Activated naive CD4-positive, alpha-beta T cell treated with Interleukin-2 at 50 U/mL for 16 hours (primary cell): ENCODE data around the gene UBA6.
"Not testable (repeated sequence)": the region's sequence is repeated elsewhere in the genome, so short reads cannot be mapped to it uniquely, and the experiment has no call there.

Source experiments
- DNase-seq: peaks from one replicate; pipeline ENCODE4 v3.0.0-alpha.2; 2020

The UBA6 gene

DNA sequence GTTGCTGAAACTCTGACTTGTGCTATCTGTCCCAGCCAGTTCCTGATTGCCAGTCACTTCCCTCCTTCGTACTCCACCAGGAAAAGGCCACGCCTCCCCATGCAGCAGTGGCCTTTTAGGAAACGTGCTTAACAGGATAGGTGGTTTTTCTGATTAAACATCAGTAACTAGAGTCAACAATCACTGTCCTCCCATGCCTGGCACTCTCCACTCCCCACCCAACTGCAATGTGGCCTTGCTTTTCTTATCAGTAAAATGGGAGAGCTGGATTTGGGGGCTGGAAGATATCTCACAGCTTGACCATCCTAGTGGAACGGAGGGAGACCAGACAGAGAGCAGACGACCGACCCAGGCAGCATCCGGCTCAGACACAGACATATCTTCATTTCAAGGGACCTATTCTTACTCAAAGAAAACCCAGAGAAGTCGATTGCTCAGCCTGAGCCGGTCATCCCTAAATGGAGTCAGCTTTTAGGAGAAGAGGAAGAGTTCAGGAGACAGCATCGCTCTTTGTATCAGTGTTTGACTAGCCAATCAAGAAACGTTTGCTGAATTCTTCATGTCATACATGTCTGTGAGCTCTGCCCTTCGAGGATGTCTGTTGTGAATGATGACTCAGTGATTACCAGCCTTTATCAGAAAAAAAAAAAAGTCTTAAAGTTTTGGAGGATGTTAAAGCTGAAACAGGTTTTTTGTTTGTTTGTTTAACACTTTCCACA, 12.7 kb upstream of the UBA6 start:
- no peak for DNase-seq

- DNase-seq: no peak
Measured at GRCh38 chr4:67712650-67713528, 11.9 kb upstream of the UBA6 start.

- DNase-seq: no peak
Measured at GRCh38 chr4:67712000-67712625, 11.2 kb upstream of the UBA6 start.

- DNase-seq: not testable (repeated sequence)
Measured at GRCh38 chr4:67706682-67707081, 5.7 kb upstream of the UBA6 start.

DNA sequence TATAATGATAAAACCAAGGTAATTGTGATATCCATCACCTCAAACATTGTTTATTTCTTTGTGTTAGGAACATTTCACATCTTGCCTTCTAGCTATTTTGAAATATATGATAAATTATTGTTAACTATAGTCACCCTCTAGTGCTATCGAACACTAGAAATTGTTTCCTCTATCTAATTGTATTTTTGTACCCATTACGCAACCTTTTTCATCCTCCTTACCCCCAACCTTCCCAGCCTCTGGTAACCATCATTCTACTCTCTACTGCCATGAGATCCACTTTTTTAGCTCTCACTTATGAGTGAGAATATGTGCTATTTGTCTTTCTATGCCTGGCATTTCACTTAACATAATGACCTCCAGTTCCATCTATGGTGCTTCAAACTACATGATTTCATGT, 3.9 kb upstream of the UBA6 start:
- DNase-seq: no peak

- no peak for DNase-seq
Measured at GRCh38 chr4:67702166-67702565, 1.2 kb upstream of the UBA6 start.

DNA sequence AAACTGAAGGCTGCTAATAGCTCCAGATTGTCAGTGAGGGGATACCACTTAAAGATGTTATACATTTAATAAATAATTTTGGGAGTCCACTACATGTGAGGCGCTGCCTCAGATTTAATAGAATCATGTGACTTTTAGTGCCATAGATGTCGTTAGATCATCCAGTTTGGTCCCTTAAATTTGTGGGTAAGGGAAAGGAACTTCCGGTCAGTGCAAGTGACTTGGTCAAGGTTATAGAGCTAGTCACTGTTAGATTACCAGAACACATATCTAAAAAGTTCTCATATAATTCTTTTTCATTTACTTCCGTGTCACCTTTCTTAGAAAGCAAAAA, 529 bp upstream of the UBA6 start:
- no peak for DNase-seq

DNA sequence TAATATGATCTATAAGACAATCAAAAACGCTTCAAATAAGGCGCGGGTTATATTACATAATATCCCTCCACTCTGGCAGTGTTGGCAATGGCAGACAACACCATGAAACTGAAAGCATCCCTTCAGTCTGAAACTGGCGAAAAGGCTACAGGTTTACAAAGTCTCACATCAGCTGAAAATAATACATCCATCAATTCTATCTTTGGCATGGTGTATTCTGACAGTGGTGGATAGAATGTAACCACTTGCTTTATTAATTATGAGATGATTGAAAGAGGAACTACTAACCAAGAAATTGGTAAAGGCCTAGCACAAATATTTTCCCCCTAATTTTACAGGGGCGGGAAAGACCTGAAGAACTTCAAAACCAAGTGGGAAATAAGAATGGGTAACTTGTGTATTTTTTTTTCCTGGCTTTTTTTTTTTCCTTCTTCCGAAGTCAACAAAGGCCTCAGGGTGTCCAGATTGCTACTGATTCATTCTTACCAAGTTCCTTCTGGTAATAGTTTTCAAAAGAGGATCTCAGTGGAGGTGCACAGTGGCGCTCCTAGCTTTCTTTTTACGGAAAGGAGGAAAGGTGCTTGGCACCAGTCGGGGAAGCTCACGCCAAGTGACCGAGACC, 728 bp downstream of the UBA6 start:
- no peak for DNase-seq

DNA sequence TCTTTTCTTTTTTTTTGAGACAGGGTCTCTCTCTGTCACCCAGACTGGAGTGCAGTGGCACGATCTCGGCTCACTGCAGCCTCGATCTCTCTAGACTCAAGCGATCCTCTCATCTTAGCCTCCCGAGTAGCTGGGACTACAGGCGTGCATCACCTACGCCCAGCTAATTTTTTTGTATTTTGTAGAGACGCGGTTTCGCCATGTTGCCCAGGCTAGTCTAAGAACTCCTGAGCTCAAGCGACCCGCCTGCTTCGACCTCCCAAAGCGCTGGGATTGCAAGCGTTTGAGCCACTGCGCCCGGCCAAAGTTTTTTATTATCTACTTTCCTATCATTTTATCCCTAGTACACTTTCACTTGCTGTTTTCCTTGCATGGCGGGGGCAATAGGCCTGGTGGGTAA, 1.4 kb downstream of the UBA6 start:
- DNase-seq: no peak

DNA sequence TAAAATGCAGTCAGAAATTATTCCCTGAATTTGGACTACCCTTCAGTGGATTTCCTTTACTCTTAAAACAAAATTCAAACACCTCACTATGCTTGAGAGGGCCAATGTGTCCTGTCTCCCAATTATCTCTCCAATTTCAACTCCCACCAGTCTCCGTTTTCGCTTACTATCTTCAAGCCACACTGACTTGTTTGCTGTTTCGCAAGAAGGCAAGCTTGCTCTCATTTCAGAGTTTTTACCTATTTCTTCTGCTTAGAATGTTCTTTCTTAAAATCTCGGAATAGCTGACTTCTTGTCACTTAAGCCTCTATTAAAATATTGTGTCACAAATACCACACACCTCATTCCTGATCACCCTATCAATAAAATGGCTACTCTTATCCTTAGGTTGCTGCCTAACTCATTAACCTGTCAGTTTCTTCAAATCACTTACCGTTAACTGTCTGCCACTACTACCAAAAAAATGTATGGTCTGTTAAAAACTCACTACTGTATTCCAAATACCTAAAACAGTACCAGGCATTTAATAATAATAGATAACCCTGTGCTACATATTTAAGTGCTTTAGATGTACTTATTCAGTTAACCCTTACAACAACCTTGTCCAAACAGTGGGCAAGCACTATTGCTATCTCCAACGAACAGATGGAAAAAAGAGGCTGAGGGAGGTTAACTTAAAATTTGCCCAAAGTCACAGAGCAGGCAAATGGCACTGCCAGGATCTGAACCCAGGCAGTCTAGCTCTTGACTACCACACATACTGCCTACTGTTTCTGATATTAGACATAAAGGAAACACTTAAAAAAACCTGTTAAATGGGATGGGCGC, 2.9 kb downstream of the UBA6 start:
- DNase-seq: no peak

DNA sequence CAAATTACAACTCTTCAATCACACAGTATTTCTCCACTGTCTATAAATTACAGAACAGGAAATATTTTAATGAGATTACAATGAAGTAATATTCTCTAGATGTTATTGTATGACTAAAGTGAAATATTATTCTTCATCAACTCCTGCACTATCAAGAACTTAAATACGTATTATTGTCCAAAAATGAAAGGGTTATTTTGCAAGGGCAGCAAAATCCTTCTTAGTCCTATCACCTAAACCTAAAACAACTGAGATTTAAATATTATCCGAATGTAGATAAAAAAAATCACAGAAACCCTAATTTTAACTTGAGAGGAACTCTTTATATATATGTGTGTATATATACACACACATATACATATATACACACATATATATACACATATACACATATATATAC, 4.9 kb downstream of the UBA6 start:
- no peak for DNase-seq

GRCh38 chr4:67694662-67695061, 6.3 kb downstream of the UBA6 start:
- no peak for DNase-seq

DNA sequence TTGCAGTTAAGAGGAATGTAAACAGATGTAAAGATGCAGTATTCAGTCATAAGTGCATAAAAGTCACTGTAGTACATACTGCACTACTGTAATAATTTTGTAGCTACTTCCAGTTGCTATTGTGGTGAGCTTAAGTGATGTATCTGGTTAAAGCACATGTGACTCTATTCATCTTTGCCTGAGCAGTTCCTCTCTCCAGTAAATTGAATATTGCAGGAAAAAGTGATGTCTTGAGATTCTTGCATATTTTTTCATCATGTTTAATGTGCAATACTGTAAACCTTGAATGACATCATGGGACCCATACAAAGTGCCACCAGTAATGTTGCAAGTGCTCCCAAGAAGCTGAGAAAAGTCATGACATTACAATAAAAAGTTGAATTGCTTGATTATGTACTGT, 9.6 kb downstream of the UBA6 start:
- no peak for DNase-seq

GRCh38 chr4:67687636-67688035, 13.3 kb downstream of the UBA6 start:
- no peak for DNase-seq

DNA sequence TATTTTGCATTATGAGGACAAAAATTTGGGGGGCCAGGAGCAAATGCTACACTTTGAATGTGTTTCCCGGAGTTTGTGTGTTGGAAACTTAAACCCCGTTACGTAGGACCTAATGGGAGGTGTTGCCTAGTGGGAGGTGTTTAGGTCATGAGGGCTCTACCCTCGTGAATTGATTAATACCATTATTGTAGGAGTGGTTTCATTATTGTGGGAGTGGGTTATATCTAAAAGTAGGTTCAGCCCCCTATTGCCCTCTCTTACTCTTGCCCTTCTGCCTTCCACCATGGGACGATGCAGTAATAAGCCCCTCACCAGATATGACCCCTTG, 15.5 kb downstream of the UBA6 start:
- no peak for DNase-seq

DNA sequence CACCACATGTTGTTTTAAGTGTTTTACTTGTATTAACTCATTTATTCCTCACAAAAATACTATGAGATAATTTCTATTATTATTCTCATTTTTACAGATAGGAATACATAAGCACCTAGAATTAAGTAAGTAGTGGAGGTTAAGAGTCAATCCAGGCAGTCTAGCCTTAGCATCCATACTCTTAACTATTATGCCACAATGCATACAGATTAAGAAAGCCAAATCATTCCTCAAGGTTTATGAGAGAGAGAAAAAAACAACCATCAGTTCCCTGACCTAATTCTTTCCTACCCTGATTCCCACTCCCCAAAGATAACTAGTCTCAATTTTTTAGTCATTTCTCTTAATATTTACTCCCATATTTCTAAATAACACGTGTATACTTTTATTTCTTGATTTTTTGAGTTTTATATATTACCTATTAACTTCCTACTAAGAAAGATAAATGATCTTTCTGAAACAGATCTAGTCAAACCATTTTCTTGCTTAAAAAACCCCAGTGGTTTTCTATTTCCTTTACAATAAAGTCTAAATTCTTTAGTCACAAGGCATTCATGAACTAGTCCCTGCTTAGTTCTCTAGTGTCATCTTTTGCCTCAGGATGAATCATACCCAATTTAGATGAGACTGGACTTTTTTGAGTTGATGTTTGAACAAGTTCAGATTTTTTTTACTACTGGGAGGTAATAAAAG, 16.0 kb downstream of the UBA6 start:
- no peak for DNase-seq

GRCh38 chr4:67682266-67682665, 18.7 kb downstream of the UBA6 start:
- no peak for DNase-seq

DNA sequence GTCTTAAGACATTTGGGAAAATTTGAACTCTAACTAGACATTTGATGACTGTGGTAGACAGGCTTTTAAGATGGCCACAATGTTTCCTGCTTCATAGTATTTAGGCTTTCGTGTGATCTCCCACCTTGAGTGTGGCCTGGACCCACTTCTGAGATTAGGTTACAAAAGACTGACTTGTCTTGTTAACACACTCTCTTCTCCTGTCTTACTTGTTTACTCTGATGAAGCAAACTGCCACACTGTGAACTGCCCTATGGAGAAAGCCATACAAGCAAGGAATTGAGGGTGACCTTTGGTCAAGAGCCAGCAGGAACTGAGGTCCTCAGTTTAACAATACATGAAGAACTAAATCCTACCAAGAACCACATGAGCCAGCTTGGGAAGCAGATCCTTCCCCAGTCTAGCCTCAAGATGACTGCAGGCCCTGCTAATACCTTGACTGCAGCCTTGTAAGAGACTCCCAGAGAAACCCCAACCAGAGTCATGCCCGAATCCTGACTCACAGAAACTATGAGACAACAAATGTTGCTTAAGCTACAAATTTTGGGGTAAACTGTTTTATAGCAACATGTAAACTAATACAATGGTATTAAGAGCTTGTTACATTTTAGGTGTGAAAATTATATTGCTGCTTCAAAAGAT, 20.3 kb downstream of the UBA6 start:
- no peak for DNase-seq

GRCh38 chr4:67678612-67679011, 22.3 kb downstream of the UBA6 start:
- DNase-seq: no peak

DNA sequence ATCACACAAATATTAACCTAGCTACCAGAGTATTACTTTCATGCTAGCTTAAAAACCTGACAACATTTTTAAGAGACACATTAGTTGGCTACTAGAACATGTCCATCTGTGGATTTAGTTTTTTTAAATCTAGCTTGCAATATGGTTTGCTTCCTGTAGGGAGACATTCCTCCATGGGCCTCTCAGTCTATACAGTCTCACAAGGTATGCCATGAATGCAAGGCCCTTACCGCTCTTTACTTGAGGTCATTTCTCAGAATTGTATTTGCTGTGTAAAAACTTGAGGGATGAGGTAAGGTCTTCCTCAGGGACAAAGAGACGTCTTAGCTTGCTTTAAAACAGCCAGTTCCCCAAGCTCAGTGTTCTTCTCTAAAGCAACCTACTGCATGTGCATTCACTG, 26.9 kb downstream of the UBA6 start:
- no peak for DNase-seq

DNA sequence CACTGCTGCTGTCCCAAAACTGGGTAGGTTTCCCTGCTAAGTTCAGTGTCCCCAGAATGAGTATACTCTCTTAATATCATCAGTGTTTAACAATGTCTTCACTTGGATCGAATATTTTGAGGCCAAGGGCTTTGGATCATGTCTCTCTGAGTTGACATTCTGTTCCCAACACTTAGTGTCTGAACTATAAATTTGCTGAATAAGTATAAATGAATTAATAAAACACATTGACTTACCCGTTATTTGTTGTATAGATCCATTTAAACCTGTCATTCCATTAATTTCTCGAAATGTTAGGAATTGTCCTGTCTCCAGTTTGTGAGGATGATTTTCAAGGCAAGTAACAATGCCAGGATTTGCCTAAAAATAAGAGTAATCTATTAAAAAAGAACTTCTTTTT, 32.6 kb downstream of the UBA6 start:
- DNase-seq: no peak

GRCh38 chr4:67660418-67660817, 40.5 kb downstream of the UBA6 start:
- DNase-seq: no peak
